Calu3 (cell line): ENCODE measurements around the gene SLC9A8. TPM values are rescaled to one million over a fixed set of nuclear protein-coding genes. Genes with fewer than 3 reads are reported as not detected.

Experiments used
- BruUV-seq: library from RNA; stranded (reverse); fragments of 400-500 nt; replicated peaks from 2 replicates; lab custom pipeline; 2021; lab: Mats Ljungman, UMichigan
- CTCF ChIA-PET: fragments of 300-600 bp; sonication (Branson Sonifier 250); formaldehyde crosslinking; loops from one replicate; lab custom pipeline; 2022; ENCODE audit warnings: antibody characterized with exemption; lab: Charles Lee
- DNase-seq: peaks from one replicate; pipeline ENCODE4 v3.0.0; 2022
- H3K27ac Mint-ChIP-seq: one replicate; pipeline ENCODE4 v1.8.0; 2022; ENCODE audit warnings: mixed read lengths; ENCODE audit not compliant: unreplicated experiment
- H3K27me3 Mint-ChIP-seq: one replicate; pipeline ENCODE4 v1.8.0; 2022; ENCODE audit warnings: mixed read lengths; ENCODE audit not compliant: unreplicated experiment
- H3K36me3 Mint-ChIP-seq: one replicate; pipeline ENCODE4 v1.8.0; 2022; ENCODE audit warnings: mild to moderate bottlenecking, moderate library complexity, mixed read lengths; ENCODE audit not compliant: insufficient read depth, unreplicated experiment
- H3K4me1 Mint-ChIP-seq: one replicate; pipeline ENCODE4 v1.8.0; 2022; ENCODE audit warnings: mild to moderate bottlenecking, low read depth, mixed read lengths; ENCODE audit not compliant: unreplicated experiment
- H3K4me3 Mint-ChIP-seq: one replicate; pipeline ENCODE4 v1.8.0; 2022; ENCODE audit warnings: mild to moderate bottlenecking, low read depth, moderate library complexity, mixed read lengths; ENCODE audit not compliant: unreplicated experiment
- H3K9me3 Mint-ChIP-seq: one replicate; pipeline ENCODE4 v1.8.0; 2022; ENCODE audit warnings: low read depth, mixed read lengths; ENCODE audit not compliant: unreplicated experiment
- CTCF ChIP-seq: fragments of 200-600 bp; IDR thresholded peaks from one replicate; pipeline ENCODE4 v1.8.0; 2022; ENCODE audit warnings: antibody characterized with exemption; ENCODE audit not compliant: unreplicated experiment
- intact Hi-C: fragments of 100-400 bp; cut with micrococcal nuclease; formaldehyde crosslinking; loops from one replicate; pipeline ENCODE4 v1.10.0; 2022; ENCODE audit not compliant: unreplicated experiment
- total RNA-seq: library from RNA; stranded (reverse); gene quantifications from 2 replicates; pipeline ENCODE4 v1.2.3, GENCODE V29; 2022

Gene SLC9A8
- total RNA-seq, 1 experiment from 2014 or later = 30.0 TPM

- intact Hi-C loops = no loop called here
- Mint-ChIP-seq H3K36me3 (peaks cover 18% of the 10 kb centered on the region), H3K27ac (no peak overlapping the region), H3K9me3 (no peaks in the 10 kb centered on the region), H3K27me3 (no peaks in the 10 kb centered on the region), H3K4me3 (no peak overlapping the region), H3K4me1 (peaks cover 5% of the 10 kb centered on the region)
- no peak for TF ChIP-seq CTCF
- no TSS peak for BruUV-seq
- CTCF ChIA-PET = interaction anchor here (0.6 kb wide), 1 partner anchor 198 kb away, joined by 5 read pairs; no protein-coding TSS in a partner anchor
- DNase-seq = no peak
Observed at GRCh38 chr20:49882171-49882970, 69.7 kb downstream of the SLC9A8 start.

GRCh38 chr20:49883246-49883802 is 70.7 kb downstream of the SLC9A8 start:
- CTCF ChIA-PET = interaction anchor here (0.6 kb wide), 1 partner anchor 198 kb away, joined by 5 read pairs; no protein-coding TSS in a partner anchor
- no peak for TF ChIP-seq CTCF
- intact Hi-C loops = no loop called here
- no TSS peak for BruUV-seq
- no peak for DNase-seq
- Mint-ChIP-seq H3K4me3 (no peak overlapping the region), H3K4me1 (peaks cover 15% of the 10 kb centered on the region), H3K27ac (no peak overlapping the region), H3K36me3 (peaks cover 24% of the 10 kb centered on the region), H3K9me3 (no peaks in the 10 kb centered on the region), H3K27me3 (no peaks in the 10 kb centered on the region)

- intact Hi-C loops = no loop called here
- no peak overlapping the region for H3K27ac Mint-ChIP-seq
- no TSS peak for BruUV-seq
Observed at GRCh38 chr20:49885558-49886332, 73.1 kb downstream of the SLC9A8 start.

More at GRCh38 chr20:49885558-49886332, 73.1 kb downstream of the SLC9A8 start:
- CTCF ChIA-PET = interaction anchor here (0.6 to 2.9 kb wide), 2 partner anchors 273 to 343 kb away, joined by 5 to 9 read pairs; no protein-coding TSS in a partner anchor
- H3K9me3 Mint-ChIP-seq = no peaks in the 10 kb centered on the region
- no peak overlapping the region for H3K4me3 Mint-ChIP-seq
- no peak for DNase-seq
- peaks cover 34% of the 10 kb centered on the region for H3K4me1 Mint-ChIP-seq
- no peaks in the 10 kb centered on the region for H3K27me3 Mint-ChIP-seq
- H3K36me3 Mint-ChIP-seq = peaks cover 36% of the 10 kb centered on the region
- no peak for TF ChIP-seq CTCF
